SH-SY5Y (cell line): ENCODE results near the gene PTX3.

Source experiments
- GATA2 ChIP-seq: IDR thresholded peaks from 2 replicates; pipeline ENCODE4 v1.6.1; 2011; ENCODE audit warnings: mild to moderate bottlenecking, low read depth, low read length
- GATA3 ChIP-seq: IDR thresholded peaks from 2 replicates; pipeline ENCODE4 v1.6.1; 2011; ENCODE audit warnings: low read depth, mild to moderate bottlenecking, low read length, moderate library complexity

DNA sequence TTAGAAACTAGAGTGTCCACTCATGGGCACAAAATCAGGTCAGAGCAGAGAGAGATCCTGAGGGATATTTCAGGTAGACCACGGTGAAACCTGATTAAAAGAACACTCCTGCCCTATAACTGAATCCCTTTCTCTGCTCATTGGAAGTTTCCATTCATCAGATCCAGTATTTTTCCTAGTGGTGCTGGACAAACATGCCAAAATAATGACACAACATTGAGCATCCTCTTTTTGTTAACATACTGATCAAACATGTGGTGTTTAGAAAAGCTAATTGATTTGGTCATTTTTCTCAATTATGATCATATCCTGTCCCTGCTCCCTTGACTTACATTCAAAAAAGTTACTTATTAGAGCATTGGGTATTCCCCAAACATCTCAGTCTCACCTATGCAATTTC is 27.2 kb downstream of the PTX3 start:
- TF ChIP-seq GATA2, result no peak
- TF ChIP-seq GATA3, result no peak
